Kidney (tissue), 14 donors: ENCODE data around the gene CHD8. TPM values are rescaled to one million over a fixed set of nuclear protein-coding genes. Genes with fewer than 3 reads are reported as not detected.
A peak's percentile ranks its signal among the peaks of the same experiment; 100 is the strongest.

Experiments used
- DNase-seq, 5 donors: peaks; one replicate each; pipeline ENCODE4 v3.0.0-alpha.2; 2013 to 2020
- FAIRE-seq: peaks from 2 replicates; lab custom pipeline; 2012; peaks lifted over from hg19 to GRCh38; lab: Jason Lieb, UNC
- H3K27ac ChIP-seq, 2 donors: one replicate each; pipeline ENCODE4 v1.7.0; 2013; ENCODE audit warnings: low read depth in 2 of 2, low read length in 2 of 2, inconsistent platforms in 1 of 2
- H3K27me3 ChIP-seq: one replicate; pipeline ENCODE4 v1.7.1; 2013; ENCODE audit warnings: low read length, inconsistent platforms; ENCODE audit not compliant: control insufficient read depth, insufficient read depth
- H3K36me3 ChIP-seq, 3 donors: one replicate each; pipeline versions ENCODE4 v1.7.0 to v1.7.1; 2013; ENCODE audit warnings: low read length in 3 of 3, control low read depth in 1 of 3, inconsistent platforms in 1 of 3; ENCODE audit not compliant: insufficient read depth in 3 of 3, control insufficient read depth in 2 of 3
- H3K4me1 ChIP-seq, 3 donors: one replicate each; pipeline versions ENCODE4 v1.7.0 to v1.7.1; 2013; ENCODE audit warnings: low read length in 3 of 3, inconsistent platforms in 1 of 3, low read depth in 1 of 3; ENCODE audit not compliant: control insufficient read depth in 2 of 3, insufficient read depth in 2 of 3
- H3K4me3 ChIP-seq, 3 donors: one replicate each; pipeline versions ENCODE4 v1.7.0 to v1.8.1; 2013; ENCODE audit warnings: low read length in 3 of 3, control low read depth in 1 of 3, inconsistent platforms in 1 of 3
- H3K9ac ChIP-seq, 3 donors: one replicate each; pipeline versions ENCODE4 v1.7.0 to v1.7.1; 2013; ENCODE audit warnings: low read length in 3 of 3, control low read depth in 1 of 3, inconsistent platforms in 1 of 3
- H3K9me3 ChIP-seq, 3 donors: one replicate each; pipeline versions ENCODE4 v1.7.0 to v1.7.1; 2013; ENCODE audit warnings: low read length in 3 of 3, control low read depth in 1 of 3, inconsistent platforms in 1 of 3; ENCODE audit not compliant: control insufficient read depth in 2 of 3, insufficient read depth in 1 of 3
- intact Hi-C: fragments of 100-400 bp; cut with DNase I; formaldehyde crosslinking; loops from one replicate; pipeline ENCODE4 v1.11.1; 2022
- polyA plus RNA-seq: library from polyadenylated mRNA; stranded (reverse); fragments of 350-450 nt; fragmentation: Illumina TruSeq; extraction: RNeasy Lipid Tissue Mini Kit (QIAGEN cat#74804); gene quantifications from one replicate; pipeline ENCODE4 v1.2.3, GENCODE V29; 2014; ENCODE audit warnings: low read depth, low replicate concordance; ENCODE audit not compliant: insufficient read depth
- total RNA-seq: library from RNA; stranded (reverse); fragmentation: NEBNext Ultra II Directional; extraction: Animal tissue kit (Norgen Biotek cat#: 25700); gene quantifications from one replicate; pipeline ENCODE4 v1.2.1, GENCODE V29; 2021
- TF ChIP-seq, protein P1 (sequence below): IDR thresholded peaks from 3 replicates; pipeline ENCODE4 v1.5.1; 2012; ENCODE audit warnings: mild to moderate bottlenecking, moderate library complexity, borderline replicate concordance; ENCODE audit not compliant: insufficient read depth; ENCODE audit errors: extremely low read depth
- donor health status: control.
- donor health status: control.
- donor health status: control.
- donor health status: control.
- donor health status: control.
- donor health status: DM: yes; HTN: yes; CAD: no.
- donor health status: Normal renal cell carcinoma (clear cell type).

Gene CHD8
- total and polyA plus RNA-seq, 2 donors from 2014 or later = 35.8 to 77.4 TPM

DNA sequence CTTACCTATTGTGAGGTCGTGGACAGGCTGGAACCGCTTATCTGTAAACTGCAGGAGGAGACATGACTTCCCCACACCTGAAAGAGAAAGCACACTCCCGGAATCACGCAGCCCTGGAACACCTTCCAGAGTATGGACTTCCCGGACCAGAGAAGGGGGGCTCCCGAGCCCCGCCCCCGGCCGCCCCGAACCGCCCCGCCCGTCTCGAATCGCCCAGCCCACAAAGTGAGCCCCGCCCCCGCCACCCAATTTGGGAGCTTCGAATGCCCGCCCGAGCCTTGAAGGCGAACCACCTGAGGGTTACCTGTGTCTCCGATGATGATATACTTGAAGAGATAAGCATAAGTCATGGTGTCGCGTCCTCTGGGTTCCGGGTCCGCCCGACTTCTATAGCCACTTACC is 20.6 kb upstream of the CHD8 start:
- intact Hi-C loops = no loop called here
- Histone ChIP-seq H3K27me3 (no peaks in the 10 kb centered on the region), H3K27ac (peak overlapping the region; percentile 63 to 88), H3K4me1 (peaks cover 0 to 4% (median 0%) of the 10 kb centered on the region in 3 donors), H3K9ac (peak overlapping the region; percentile 77 to 95 (median 85)), H3K9me3 (no peaks in the 10 kb centered on the region), H3K4me3 (peak overlapping the region; percentile 88 to 96 (median 94)), H3K36me3 (peaks cover 4 to 8% (median 5%) of the 10 kb centered on the region in 3 donors)
- TF ChIP-seq, protein P1, sequence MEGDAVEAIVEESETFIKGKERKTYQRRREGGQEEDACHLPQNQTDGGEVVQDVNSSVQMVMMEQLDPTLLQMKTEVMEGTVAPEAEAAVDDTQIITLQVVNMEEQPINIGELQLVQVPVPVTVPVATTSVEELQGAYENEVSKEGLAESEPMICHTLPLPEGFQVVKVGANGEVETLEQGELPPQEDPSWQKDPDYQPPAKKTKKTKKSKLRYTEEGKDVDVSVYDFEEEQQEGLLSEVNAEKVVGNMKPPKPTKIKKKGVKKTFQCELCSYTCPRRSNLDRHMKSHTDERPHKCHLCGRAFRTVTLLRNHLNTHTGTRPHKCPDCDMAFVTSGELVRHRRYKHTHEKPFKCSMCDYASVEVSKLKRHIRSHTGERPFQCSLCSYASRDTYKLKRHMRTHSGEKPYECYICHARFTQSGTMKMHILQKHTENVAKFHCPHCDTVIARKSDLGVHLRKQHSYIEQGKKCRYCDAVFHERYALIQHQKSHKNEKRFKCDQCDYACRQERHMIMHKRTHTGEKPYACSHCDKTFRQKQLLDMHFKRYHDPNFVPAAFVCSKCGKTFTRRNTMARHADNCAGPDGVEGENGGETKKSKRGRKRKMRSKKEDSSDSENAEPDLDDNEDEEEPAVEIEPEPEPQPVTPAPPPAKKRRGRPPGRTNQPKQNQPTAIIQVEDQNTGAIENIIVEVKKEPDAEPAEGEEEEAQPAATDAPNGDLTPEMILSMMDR = no peak
- DNase-seq (peak in 2 of 5 donors; percentile 92 to 94), FAIRE-seq (no peak)

DNA sequence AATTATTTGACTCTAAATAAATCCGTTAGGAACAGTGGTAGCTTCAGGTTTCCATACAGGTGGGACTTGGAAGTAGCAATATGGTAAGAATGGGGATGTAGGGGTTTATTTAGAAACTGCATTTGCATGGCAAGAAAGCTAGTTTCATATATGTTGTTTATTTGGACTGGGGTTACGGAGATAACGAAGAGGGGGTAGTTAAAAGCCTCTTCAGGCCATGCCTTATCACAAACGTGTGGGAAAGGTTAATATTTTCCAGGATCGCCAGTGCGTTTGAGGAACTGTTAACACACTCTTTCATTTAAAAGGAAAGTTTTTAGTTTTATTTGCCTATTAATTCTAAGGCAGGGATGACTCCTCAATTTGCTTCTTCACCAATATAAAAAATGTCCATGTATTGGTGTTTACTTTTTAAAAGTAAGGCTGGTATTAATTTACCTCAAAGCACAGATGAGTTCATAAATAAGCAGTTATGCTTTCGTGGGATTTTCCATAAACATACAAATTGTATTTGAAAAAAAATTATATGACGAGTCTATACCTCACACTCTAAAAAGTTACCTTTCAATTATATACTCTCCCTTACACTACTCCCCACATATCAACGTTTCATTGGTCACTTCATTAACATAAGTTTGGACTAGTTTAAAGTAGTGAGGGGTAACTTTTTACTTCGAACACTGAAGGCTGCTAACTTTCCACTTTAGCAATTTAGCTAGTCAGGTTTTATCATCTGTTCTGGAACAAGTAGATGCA is 20.0 kb upstream of the CHD8 start:
- H3K36me3 ChIP-seq = peaks cover 4 to 8% (median 5%) of the 10 kb centered on the region in 3 donors
- peaks cover 0 to 4% (median 0%) of the 10 kb centered on the region in 3 donors for H3K4me1 ChIP-seq
- peak overlapping the region; percentile 88 to 96 (median 94) for H3K4me3 ChIP-seq
- DNase-seq = peak in 1 of 5 donors; percentile 1
- peak overlapping the region; percentile 63 to 88 for H3K27ac ChIP-seq
- FAIRE-seq = no peak
- no peaks in the 10 kb centered on the region for H3K27me3 ChIP-seq
- H3K9me3 ChIP-seq = no peaks in the 10 kb centered on the region
- H3K9ac ChIP-seq = peak overlapping the region; percentile 77 to 95 (median 85)
- intact Hi-C loops = no loop called here
- TF ChIP-seq, protein P1 = no peak

DNA sequence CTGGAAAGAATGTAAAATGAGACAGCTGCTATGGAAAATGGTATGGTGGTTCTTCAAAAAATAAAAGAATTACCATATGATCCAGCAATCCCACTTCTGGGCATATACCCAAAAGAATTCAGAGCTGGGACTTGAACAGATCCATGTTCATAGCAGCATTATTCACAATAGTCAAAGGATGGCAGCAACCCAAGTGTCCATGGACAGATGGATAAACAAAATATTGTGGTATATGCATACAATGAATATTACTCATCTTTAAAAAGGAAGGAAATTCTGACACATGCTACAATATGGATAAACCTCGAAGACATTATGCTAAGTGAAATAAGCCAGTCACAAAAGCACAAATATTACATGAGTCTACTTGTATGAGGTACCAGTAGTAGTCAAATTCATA is 11.7 kb upstream of the CHD8 start:
- no peaks in the 10 kb centered on the region for H3K9me3 ChIP-seq
- H3K27ac ChIP-seq = no peak overlapping the region
- no peak overlapping the region for H3K9ac ChIP-seq
- DNase-seq (no peak), FAIRE-seq (no peak)
- no peaks in the 10 kb centered on the region for H3K27me3 ChIP-seq
- TF ChIP-seq, protein P1 = no peak
- H3K4me3 ChIP-seq = no peak overlapping the region
- no peaks in the 10 kb centered on the region for H3K4me1 ChIP-seq
- intact Hi-C loops = no loop called here
- peaks cover 0 to 24% (median 6%) of the 10 kb centered on the region in 3 donors for H3K36me3 ChIP-seq
